GM08714 (cell line): ENCODE measurements around the gene SLIT3.

Experiments used
- H3K4me3 ChIP-seq: fragments of 200-500 bp; sonication (Bioruptor generic); 2 replicates; pipeline ENCODE4 v1.5.1; 2014; ENCODE audit warnings: mild to moderate bottlenecking, low read length, inconsistent platforms
- ZNF274 ChIP-seq: IDR thresholded peaks from 2 replicates; pipeline ENCODE4 v1.6.1; 2012; ENCODE audit warnings: mild to moderate bottlenecking, low read depth, low read length

SLIT3 gene

DNA sequence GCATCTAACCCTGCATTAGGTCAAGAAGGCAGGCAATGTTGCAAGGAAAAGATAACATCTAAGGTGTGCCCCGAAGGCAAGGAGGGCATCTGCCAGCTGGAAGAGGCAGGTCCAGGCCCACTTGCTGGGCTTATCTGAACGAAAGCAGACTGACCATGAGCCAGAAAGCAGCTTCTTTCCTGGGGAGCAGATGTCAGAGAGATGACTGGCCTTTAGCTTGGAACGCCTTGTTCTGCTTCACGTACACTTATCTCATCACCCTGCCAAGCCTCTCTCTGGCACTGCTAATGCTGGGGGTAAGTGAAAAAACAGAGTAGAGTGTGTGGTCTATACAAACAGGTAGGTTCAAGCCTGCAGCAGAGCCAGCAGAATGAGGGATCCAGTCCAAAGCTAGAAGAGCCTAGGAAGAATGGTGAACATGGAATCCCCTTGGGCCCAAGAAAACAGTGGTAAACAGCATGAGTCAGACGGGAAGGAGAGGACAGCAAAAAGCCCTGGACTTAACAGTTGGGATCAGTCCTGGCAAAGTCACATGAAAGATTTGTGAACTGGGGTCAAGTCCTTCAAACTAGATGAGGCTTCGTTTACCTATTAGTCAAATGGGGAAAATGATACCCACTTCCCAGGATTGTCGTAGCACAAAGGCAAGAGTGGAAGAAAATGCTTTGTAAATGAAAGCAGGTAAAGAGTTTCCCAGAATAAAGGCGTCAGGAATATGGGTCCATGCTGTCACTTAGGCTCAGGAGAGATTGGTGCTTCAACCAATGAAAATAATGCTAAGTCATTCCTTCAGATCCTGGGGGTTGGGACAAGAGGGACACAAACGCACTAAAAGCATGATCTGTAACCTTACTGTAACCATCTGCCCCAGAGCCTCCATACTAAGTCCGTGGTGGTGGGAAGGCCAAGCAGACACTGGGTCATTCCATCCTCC lies 200.9 kb downstream of the SLIT3 start:
- TF ChIP-seq ZNF274: no peak
- no peak overlapping the region for H3K4me3 ChIP-seq

GRCh38 chr5:169098331-169099121 lies 202.4 kb downstream of the SLIT3 start:
- TF ChIP-seq ZNF274: no peak
- no peak overlapping the region for H3K4me3 ChIP-seq

DNA sequence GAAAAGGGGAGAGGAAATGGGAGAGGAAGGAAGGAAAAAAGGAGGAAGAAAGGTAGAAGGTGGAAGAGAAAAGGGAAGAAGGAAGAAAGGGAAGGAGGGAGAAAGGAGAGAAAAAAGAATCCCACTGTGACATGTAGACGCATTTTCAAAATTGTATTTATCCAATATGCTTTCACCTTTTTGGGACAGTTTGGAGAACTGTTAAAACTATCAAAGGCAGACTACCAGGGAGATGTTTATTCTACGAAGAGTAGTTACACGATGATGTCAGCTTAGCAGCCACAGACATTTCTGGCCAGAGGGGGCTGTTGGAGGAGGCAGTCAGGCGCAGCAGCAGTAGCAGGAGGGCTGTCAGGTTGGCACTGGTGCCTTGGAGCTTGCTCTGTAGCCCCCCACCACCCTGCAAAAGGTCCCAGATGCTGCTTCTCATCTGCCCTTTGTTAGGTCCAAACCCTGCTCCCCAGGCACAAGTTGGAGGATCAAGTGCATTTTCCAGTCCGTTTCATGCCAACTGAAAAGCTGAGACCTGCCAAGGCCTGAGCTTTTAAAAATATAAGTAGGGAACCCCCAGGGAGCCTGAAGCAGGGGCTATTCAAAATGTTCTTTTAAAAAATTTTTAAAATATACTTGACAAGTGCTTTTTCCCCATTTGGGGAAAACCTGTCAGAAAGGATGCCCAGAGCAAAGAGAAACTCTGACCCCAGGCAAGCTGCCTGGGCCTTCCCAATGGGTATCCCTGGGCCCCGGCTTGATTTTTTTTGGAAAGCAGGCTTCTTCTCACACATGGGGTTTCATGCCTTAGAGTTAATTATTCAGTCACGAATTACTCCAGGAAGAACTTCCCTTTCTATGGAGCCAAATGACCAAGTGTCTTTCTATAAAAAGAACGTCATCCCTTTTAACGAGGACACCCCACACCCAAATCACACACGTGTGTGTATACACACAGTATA lies 203.3 kb downstream of the SLIT3 start:
- no peak for TF ChIP-seq ZNF274

DNA sequence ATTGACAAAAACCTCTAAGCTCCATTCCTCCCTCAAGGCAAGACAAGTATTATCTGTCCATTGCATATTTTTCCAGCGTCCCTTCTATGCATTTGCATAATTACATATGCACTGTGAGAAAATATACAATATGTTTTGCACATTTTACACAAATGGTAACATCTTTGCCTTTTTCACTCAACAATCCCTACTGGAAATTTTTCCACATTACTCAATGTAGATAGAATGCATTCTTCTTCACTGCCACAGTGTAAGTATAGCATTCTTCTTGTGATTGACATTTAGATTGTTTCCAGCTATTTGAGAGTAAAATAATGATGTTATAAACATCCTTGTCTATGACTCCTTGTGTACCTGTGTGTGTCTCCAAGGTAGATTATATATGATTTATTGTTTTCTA lies 205.0 kb downstream of the SLIT3 start:
- no peak for TF ChIP-seq ZNF274
- no peak overlapping the region for H3K4me3 ChIP-seq

More for the DNA sequence above, 203.3 kb downstream of the SLIT3 start:
- H3K4me3 ChIP-seq: no peak overlapping the region

DNA sequence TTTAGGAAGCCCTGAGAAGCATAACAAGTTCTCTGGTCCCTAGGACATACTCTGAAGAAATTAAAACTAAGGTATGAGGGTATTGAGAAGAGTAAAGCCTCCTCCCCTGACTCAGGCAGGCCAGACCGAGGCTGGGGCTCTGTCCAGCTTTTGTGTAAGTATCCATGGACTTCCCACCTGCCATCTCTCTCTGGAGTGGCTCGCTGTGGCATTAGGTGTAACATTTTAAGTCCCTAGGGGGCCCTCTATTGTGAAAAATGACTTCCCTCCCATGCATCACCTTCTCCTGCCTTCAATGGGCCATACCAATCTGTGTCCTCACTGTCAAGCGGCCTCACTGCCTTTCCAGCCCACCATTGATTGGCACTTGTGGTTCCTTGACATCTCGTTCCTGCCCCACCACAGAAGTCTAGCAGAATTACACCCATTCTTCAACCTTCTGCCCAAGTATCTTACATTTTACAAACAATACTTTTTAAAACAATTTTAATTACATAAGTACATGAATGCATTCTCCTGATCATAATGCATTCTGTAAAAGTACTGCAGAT lies 205.5 kb downstream of the SLIT3 start:
- TF ChIP-seq ZNF274: no peak
- H3K4me3 ChIP-seq: no peak overlapping the region

- TF ChIP-seq ZNF274: no peak
- H3K4me3 ChIP-seq: no peak overlapping the region
Measured at GRCh38 chr5:169094586-169095409, 206.1 kb downstream of the SLIT3 start.

- TF ChIP-seq ZNF274: no peak
Measured at GRCh38 chr5:169091396-169091980, 209.5 kb downstream of the SLIT3 start.

DNA sequence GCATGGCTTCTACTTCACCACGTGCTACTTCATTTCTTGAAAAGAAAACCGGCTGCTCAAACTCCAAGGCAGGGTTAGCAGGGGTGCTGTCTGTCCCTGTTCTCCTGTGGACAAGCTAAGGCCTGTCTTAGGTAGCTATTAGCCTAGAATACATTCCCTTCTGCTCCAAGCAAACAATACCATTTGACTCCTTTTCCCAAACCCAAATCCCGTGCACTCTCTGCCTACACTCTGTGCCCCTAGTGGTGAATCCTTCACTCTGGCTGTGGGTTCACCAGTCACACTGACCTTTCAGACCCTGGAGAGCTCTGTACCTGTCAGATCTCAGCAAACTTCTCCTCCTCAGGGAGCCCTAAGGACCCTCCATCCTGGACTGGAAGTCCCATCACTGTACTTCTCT lies 211.6 kb downstream of the SLIT3 start:
- TF ChIP-seq ZNF274: no peak
- H3K4me3 ChIP-seq: no peak overlapping the region

More at GRCh38 chr5:169091396-169091980, 209.5 kb downstream of the SLIT3 start:
- no peak overlapping the region for H3K4me3 ChIP-seq

- no peak overlapping the region for H3K4me3 ChIP-seq
- no peak for TF ChIP-seq ZNF274
Measured at GRCh38 chr5:169088028-169088725, 212.8 kb downstream of the SLIT3 start.

GRCh38 chr5:169085636-169086035 lies 215.3 kb downstream of the SLIT3 start:
- no peak overlapping the region for H3K4me3 ChIP-seq
- TF ChIP-seq ZNF274: no peak

DNA sequence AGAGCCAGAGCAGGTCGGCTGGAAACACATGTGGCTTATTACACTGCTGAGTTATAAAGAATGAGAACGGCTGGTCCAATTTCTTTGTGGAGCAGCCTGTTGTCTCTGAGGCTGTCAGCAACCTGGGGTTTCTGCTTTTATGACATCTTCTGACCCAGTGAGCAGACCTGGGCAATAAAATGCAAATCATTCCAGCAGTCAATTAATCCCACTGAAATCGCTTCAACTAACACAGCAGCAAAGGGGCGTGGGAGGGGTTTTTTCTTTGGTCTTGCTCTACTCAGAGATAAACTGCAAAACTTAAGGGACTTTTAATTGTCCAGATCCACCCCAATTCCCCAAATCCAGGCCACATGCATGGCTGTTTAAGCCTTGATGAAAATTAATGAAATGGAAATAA lies 215.7 kb downstream of the SLIT3 start:
- no peak for TF ChIP-seq ZNF274
- no peak overlapping the region for H3K4me3 ChIP-seq

DNA sequence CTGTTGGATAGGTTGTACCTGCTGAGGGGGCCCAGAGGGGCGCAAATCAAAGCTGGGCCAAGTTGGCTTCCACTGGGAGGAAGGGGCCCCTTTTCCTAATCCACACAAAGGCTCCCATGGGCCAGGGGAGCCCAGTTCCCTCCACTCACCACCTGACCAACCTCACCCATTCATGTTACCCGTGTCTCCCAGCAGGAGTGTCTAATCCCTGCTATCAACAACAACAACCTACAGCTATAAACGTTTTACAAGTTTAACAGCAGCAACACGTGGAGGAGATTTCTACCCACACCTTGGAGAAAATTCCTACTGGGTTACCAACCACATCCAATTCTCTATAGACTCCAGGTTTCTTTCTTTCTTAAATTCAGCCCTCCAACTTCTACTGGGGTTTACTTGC lies 216.2 kb downstream of the SLIT3 start:
- no peak overlapping the region for H3K4me3 ChIP-seq
- TF ChIP-seq ZNF274: no peak
